OCI-LY7 (cell line): ENCODE data around the gene ARHGEF40. TPM values are rescaled to one million over a fixed set of nuclear protein-coding genes. Genes with fewer than 3 reads are reported as not detected.

ENCODE experiments used
- BruUV-seq: library from RNA; stranded (reverse); fragments of 400-500 nt; replicated peaks from 2 replicates; lab custom pipeline; 2021; lab: Mats Ljungman, UMichigan
- CTCF ChIA-PET: fragments of 300-600 bp; sonication (Branson Sonifier 250); formaldehyde crosslinking; loops from one replicate; lab custom pipeline; 2022; ENCODE audit warnings: antibody characterized with exemption; ENCODE audit not compliant: unreplicated experiment; lab: Charles Lee
- POLR2A ChIA-PET: fragments of 300-600 bp; sonication (Branson Sonifier 250); formaldehyde crosslinking; loops from one replicate; lab custom pipeline; 2022; ENCODE audit warnings: antibody characterized with exemption; lab: Charles Lee
- DNase-seq: peaks from one replicate; pipeline ENCODE4 v3.0.0-alpha.2; 2015; ENCODE audit warnings: low spot score
- H2AFZ ChIP-seq: fragments of 200-600 bp; sonication (generic), shearing (Covaris generic); 2 replicates; pipeline ENCODE4 v1.6.1; 2014; ENCODE audit warnings: mild to moderate bottlenecking, antibody characterized with exemption, low read length, moderate library complexity
- H3K27ac ChIP-seq: fragments of 200-600 bp; sonication (generic); 2 replicates; pipeline ENCODE4 v1.5.1; 2014; ENCODE audit warnings: mixed run types, low read depth, mild to moderate bottlenecking, moderate library complexity, low read length, inconsistent platforms; ENCODE audit not compliant: poor library complexity, severe bottlenecking
- H3K36me3 ChIP-seq: fragments of 200-600 bp; sonication (generic); 2 replicates; pipeline ENCODE4 v1.6.1; 2014; ENCODE audit warnings: mild to moderate bottlenecking, antibody characterized with exemption, low read length, moderate library complexity, mixed read lengths; ENCODE audit not compliant: insufficient read depth
- H3K4me1 ChIP-seq: fragments of 200-600 bp; sonication (generic); 2 replicates; pipeline ENCODE4 v1.5.1; 2014; ENCODE audit warnings: mild to moderate bottlenecking, low read length; ENCODE audit not compliant: insufficient read depth, poor library complexity, severe bottlenecking
- H3K4me2 ChIP-seq: fragments of 200-600 bp; sonication (generic); 2 replicates; pipeline ENCODE4 v1.6.1; 2014; ENCODE audit warnings: mild to moderate bottlenecking, low read length
- H3K4me3 ChIP-seq: fragments of 200-600 bp; sonication (generic); 2 replicates; pipeline ENCODE4 v1.5.1; 2014; ENCODE audit warnings: mild to moderate bottlenecking, low read depth, low read length; ENCODE audit not compliant: poor library complexity, severe bottlenecking
- H3K79me2 ChIP-seq: fragments of 200-600 bp; sonication (generic); 2 replicates; pipeline ENCODE4 v1.6.1; 2016; ENCODE audit warnings: low read depth, mild to moderate bottlenecking, low read length, moderate library complexity, mixed read lengths; ENCODE audit not compliant: insufficient read depth
- H3K9me2 ChIP-seq: fragments of 200-600 bp; sonication (generic); 2 replicates; pipeline ENCODE4 v1.6.1; 2016; ENCODE audit warnings: mild to moderate bottlenecking, low read length, mixed read lengths; ENCODE audit not compliant: insufficient read depth
- H3K9me3 ChIP-seq: fragments of 200-600 bp; sonication (generic); 2 replicates; pipeline ENCODE4 v1.6.1; 2014; ENCODE audit warnings: mild to moderate bottlenecking, mixed run types, low read length, mixed read lengths
- H4K20me1 ChIP-seq: fragments of 200-600 bp; sonication (generic); 2 replicates; pipeline ENCODE4 v1.6.1; 2014; ENCODE audit warnings: mild to moderate bottlenecking, antibody characterized with exemption, low read length, moderate library complexity, mixed read lengths; ENCODE audit not compliant: insufficient read depth
- EZH2phosphoT487 ChIP-seq: fragments of 200-600 bp; sonication (generic); IDR thresholded peaks from 2 replicates; pipeline ENCODE4 v1.6.1; 2018; ENCODE audit warnings: low read depth, borderline replicate concordance, mild to moderate bottlenecking, mixed run types, antibody characterized with exemption, low read length, moderate library complexity, mixed read lengths
- intact Hi-C: fragments of 100-400 bp; cut with micrococcal nuclease; formaldehyde crosslinking; loops from one replicate; pipeline ENCODE4 v1.10.0; 2022; ENCODE audit not compliant: unreplicated experiment
- total RNA-seq, 2 experiments: library from RNA; depleted of rRNA in 1 of 2; stranded (reverse); fragments of >200 nt in 1 of 2; shearing (Covaris generic) in 1 of 2; gene quantifications; 2 replicates each; pipeline ENCODE4 v1.2.3, GENCODE V29; 2014 to 2022
- TF ChIP-seq, protein P1 (sequence below): fragments of 200-600 bp; sonication (generic); conservative IDR thresholded peaks from 2 replicates; pipeline ENCODE4 v1.5.1; 2014; ENCODE audit warnings: mild to moderate bottlenecking, antibody characterized with exemption, low read length, moderate library complexity, mixed read lengths

Gene ARHGEF40
- total RNA-seq, 2 experiments from 2014 or later = 1.3 to 2.0 TPM

DNA sequence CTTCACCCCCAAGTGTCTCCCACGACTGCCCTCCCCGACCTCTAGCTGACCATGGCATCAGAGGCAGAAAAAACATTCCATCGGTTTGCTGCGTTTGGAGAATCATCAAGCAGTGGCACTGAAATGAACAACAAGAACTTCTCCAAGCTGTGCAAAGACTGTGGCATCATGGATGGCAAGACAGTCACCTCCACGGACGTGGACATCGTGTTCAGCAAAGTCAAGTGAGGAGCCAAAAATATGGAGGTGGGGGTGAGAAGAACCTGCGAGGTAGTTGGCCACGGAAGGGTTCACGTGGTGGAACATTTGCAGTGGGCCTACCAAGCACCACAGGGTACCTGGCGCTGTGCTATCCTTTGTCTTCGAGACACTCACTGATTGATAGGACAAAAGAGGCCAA lies 39.6 kb upstream of the ARHGEF40 start:
- ChIA-PET POLR2A (no interaction called here), CTCF (no interaction called here)
- no peak for DNase-seq
- H3K4me1 ChIP-seq = no peaks in the 10 kb centered on the region
- no peaks in the 10 kb centered on the region for H3K9me2 ChIP-seq
- BruUV-seq = no TSS peak
- H3K4me3 ChIP-seq = no peak overlapping the region
- no peak overlapping the region for H3K4me2 ChIP-seq
- no peak overlapping the region for H3K27ac ChIP-seq
- no peaks in the 10 kb centered on the region for H3K9me3 ChIP-seq
- TF ChIP-seq, protein P1, sequence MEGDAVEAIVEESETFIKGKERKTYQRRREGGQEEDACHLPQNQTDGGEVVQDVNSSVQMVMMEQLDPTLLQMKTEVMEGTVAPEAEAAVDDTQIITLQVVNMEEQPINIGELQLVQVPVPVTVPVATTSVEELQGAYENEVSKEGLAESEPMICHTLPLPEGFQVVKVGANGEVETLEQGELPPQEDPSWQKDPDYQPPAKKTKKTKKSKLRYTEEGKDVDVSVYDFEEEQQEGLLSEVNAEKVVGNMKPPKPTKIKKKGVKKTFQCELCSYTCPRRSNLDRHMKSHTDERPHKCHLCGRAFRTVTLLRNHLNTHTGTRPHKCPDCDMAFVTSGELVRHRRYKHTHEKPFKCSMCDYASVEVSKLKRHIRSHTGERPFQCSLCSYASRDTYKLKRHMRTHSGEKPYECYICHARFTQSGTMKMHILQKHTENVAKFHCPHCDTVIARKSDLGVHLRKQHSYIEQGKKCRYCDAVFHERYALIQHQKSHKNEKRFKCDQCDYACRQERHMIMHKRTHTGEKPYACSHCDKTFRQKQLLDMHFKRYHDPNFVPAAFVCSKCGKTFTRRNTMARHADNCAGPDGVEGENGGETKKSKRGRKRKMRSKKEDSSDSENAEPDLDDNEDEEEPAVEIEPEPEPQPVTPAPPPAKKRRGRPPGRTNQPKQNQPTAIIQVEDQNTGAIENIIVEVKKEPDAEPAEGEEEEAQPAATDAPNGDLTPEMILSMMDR = no peak
- no peak for TF ChIP-seq EZH2phosphoT487
- no peaks in the 10 kb centered on the region for H3K79me2 ChIP-seq
- H4K20me1 ChIP-seq = no peaks in the 10 kb centered on the region
- intact Hi-C loops = no loop called here
- no peak overlapping the region for H2AFZ ChIP-seq
- H3K36me3 ChIP-seq = no peaks in the 10 kb centered on the region

DNA sequence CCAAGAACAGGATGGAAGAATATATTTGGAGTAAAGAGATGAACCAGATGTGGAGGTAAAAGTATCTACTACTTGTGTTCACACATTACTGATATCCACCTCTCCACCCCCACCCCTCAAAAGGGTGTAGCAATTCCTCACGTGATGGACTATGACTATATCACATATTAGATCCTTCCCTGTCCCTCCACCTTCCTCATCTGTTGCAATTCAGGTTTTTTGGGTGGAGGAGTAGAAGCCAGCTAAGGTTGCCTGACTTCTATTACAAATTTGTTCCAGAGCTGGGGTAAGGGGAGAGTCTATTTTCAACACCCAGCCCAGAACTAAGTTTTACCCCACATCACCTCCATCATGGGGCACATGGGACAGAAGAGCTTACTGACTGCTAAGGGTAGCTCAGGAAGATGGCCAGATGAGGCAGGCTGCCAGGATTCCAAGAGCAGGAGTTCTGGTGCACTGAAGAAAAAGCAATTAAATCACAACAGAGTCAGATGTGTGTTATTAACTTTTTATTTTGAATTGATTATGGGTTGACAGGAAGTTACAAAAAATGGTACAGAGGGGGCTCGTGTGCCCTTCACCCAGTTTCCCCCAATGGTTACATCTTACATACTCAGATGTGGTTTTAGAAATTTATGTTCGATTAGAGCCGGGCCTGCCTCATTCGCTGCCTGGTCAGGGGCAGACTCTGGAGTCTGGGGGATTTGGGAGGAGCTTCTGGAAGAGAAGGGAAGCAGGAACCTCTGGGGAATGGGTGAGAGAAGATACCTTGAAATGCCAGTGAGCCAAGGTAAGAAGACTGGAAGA lies 37.6 kb upstream of the ARHGEF40 start:
- CTCF ChIA-PET = interaction anchor here (2.2 kb wide), 1 partner anchor 17 kb away, joined by 10 read pairs; no protein-coding TSS in a partner anchor
- H4K20me1 ChIP-seq = no peaks in the 10 kb centered on the region
- H3K4me1 ChIP-seq = no peaks in the 10 kb centered on the region
- no TSS peak for BruUV-seq
- no peak overlapping the region for H3K4me3 ChIP-seq
- POLR2A ChIA-PET = interaction anchor here (1.0 kb wide), 1 partner anchor 11 kb away, joined by 4 read pairs; no protein-coding TSS in a partner anchor
- H3K36me3 ChIP-seq = no peaks in the 10 kb centered on the region
- no peaks in the 10 kb centered on the region for H3K9me2 ChIP-seq
- DNase-seq = no peak
- H3K27ac ChIP-seq = no peak overlapping the region
- TF ChIP-seq EZH2phosphoT487 = no peak
- TF ChIP-seq, protein P1 = no peak
- H3K79me2 ChIP-seq = no peaks in the 10 kb centered on the region
- no peak overlapping the region for H3K4me2 ChIP-seq
- intact Hi-C loops = no loop called here
- no peak overlapping the region for H2AFZ ChIP-seq
- H3K9me3 ChIP-seq = no peaks in the 10 kb centered on the region
